GM04504 (cell line): ENCODE data around the gene SMAD3.
"Not testable (repeated sequence)": the region's sequence is repeated elsewhere in the genome, so short reads cannot be mapped to it uniquely, and the experiment has no call there.

Experiments used
- DNase-seq: peaks from one replicate; pipeline ENCODE4 v3.0.0-alpha.2; 2012; ENCODE audit warnings: low read depth

Gene SMAD3

DNA sequence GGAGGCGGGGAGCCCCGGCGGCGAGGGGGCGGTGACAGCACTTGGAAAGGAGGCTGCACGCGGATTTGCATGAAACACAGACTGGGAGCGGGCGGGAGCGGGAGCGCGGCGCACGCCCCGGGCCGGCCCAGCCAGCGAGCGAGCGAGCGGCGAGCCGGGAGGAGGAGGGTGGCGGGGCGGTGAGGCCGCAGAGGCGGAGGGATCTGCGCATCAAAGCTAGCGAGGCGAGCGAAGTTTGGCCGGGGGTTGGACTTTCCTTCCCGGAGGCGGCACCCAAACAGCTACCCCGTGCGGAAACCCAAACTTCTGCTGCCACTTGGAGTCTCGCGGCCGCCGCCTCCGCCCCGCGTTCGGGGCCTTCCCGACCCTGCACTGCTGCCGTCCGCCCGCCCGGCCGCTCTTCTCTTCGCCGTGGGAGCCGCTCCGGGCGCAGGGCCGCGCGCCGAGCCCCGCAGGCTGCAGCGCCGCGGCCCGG is at the start of gene SMAD3:
Gene SMAD3 (plus strand): TSS at position 72 of the 475 bp plus-strand sequence. CDS start 553 bp downstream, outside the sequence.
- peak; percentile 90 for DNase-seq

- DNase-seq = no peak
These were observed 48.1 kb upstream of the SMAD3 start for GRCh38 chr15:67017311-67017710.

GRCh38 chr15:67018026-67018425 is 47.4 kb upstream of the SMAD3 start:
- DNase-seq = no peak

GRCh38 chr15:67018441-67018840 is 47.0 kb upstream of the SMAD3 start:
- DNase-seq = no peak

- no peak for DNase-seq
These were observed 46.3 kb upstream of the SMAD3 start for GRCh38 chr15:67019069-67019468.

GRCh38 chr15:67019884-67020520 is 45.4 kb upstream of the SMAD3 start:
- DNase-seq = no peak

GRCh38 chr15:67020668-67021067 is 44.7 kb upstream of the SMAD3 start:
- DNase-seq = not testable (repeated sequence)

GRCh38 chr15:67021455-67021854 is 43.9 kb upstream of the SMAD3 start:
- DNase-seq = no peak

DNA sequence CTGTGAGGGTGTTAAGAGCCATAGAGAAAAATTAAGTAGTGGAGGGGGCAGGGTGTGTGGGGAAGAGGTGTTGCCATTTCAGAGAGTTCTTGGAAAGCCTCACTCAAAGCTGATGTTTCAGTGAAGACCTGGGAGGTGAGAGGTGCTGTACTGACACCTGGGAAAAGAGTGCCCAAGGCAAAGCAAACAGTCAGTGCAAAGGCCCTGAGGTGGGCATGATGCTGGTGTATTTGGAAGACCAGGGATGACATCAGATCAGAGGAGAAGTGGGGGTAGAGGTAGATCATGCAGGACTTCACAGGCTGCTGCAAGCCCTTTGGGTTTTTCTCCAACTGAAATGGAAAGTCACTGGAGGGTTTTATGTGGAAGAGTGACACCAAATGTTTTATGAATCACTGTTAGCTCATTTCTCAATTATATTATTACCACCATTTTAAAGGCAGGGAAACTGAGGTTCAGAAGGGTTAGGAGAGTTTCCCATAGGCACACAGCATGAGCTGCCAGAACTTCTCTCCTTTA is 42.8 kb upstream of the SMAD3 start:
- DNase-seq = no peak

GRCh38 chr15:67023517-67024313 is 41.7 kb upstream of the SMAD3 start:
- DNase-seq = no peak

GRCh38 chr15:67024314-67024997 is 40.9 kb upstream of the SMAD3 start:
- DNase-seq = peak; percentile 92

- DNase-seq = no peak
These were observed 40.4 kb upstream of the SMAD3 start for GRCh38 chr15:67024998-67025368.

DNA sequence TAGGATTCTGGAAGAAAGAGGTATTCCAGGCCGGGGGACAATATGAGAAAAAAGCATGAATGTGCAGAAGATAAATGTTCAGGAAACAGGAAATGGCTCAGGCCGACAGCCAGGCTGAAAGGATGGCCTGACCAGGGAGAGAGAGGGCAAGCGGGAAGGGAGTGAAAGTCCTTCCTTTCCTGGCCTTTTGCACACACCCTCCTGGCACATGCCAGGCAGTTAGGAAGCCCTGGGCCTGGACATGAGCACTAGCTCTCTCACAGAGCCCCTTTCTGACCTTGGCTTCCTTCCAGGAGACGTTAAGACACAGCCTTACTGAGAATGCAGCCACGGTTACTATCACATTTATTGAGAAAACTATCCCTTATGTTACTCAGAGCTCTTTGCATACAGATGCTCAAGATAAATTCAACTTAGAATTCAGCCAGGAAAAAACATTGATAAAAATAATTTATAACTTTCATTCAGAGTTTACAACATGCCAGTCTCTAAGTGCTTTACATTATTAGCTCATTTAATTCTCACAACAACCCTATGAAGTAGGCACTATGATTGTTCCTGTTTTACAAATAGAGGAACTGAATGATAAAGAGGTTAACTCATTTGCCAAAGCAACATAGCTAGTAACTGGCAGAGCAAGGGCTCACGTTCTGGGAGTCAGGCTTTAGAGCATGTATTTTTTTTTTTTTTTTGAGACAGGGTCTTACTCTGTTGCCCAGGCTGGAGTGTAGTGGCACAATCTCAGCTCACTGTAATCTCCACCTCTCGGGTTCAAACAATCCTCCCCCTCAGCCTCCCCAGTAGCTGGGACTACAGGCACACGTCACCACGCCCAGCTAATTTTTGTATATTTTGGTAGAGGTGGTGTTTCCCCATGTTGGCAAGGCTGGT is 39.4 kb upstream of the SMAD3 start:
- DNase-seq = peak; percentile 28

GRCh38 chr15:67026610-67026967 is 38.8 kb upstream of the SMAD3 start:
- DNase-seq = no peak

- not testable (repeated sequence) for DNase-seq
These were observed 37.0 kb upstream of the SMAD3 start for GRCh38 chr15:67028440-67028839.

DNA sequence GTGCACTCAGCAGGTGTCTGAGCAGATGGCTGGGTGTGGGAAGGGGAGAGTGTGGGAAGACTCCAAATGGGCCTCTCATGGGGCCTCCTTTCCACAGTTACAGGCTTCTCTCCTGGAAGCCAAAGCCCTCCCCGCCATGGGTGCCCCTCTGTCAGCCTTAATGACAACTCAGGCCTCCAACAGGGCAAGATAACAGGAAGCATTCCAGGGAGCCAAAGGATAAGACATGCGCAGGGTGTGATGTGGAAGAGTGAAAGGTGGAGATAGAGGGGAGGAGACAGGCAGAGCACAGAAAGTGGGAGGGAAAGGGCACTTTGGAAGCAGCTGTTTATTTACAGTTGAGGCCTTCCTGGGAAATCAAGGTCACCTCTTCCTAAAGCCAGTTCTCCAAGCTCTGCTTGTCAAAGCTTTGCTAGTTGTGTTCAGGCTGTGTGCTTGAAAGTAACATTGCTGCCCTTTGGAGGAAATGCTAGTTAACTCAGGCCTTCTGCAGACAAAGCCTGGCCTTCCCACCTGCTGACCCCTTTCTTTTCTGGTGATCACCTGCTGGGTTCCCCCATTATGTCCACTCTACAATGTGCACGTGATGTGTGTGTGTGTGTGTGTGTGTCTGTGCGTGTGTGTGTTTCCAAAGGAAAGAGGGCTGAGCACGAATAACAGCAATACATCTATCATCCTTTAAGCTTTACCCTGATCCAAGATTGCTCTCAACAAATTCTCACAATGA is 35.2 kb upstream of the SMAD3 start:
- no peak for DNase-seq

DNA sequence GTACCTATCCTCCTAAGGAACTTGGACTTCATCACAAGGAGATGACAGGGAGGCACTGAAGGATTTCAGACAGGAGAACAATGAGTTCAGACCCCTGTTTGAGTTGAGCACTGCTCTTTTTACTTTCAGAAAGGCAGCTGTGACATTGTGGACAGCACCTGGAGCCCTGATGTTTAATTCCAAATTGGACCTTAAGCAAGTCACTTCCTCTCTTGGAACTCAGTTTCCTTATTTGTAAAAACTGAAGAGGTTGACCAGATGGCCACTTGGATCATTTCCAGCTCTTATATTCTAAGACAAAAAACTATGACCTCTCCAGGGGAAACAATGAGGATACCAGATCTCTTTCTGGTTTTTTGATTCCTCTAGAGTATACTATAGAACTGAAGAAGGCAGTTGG is 34.1 kb upstream of the SMAD3 start:
- DNase-seq = no peak

DNA sequence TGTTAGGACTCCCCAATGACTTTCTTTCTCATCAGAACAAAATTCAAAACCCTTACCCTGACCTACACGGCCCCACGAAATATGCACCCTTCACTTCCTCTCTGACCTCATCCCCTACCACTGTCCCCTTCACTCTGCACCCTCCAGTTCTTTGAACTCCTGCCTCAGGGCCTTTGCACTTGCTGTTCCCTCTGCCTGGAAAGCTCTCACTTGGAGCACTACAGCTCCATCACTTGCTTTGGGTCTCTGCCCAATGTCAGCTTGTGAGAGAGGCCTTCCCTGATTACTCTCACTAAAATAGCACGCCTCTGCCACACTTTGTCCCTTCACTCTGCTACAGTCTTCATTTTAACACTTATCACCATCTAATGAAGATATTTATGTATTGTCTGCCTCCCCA is 32.8 kb upstream of the SMAD3 start:
- no peak for DNase-seq

GRCh38 chr15:67033012-67033411 is 32.4 kb upstream of the SMAD3 start:
- DNase-seq = no peak

DNA sequence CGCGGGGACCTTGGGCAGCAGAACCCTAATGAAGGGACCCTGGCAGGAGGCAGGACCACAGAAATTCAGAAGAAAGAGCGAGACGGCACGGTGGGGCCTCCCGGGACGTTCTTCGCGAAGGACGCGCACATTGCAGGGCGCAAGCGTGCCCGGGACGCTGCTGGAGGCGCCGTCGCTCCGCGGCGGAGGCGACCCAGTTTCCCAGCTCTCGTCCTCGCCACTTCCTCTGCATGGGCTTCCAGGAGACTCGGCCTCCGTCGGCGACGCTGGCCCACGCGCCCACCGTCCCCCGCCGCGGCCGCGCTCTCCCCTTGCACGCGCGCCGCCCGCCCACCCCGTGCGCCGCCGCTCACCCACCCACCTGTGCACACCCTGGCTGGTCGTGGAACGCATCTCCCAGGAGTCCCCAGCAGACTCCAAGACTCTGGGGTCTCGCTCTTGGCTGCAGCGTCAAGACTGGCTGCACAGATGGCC is 31.8 kb upstream of the SMAD3 start:
- DNase-seq = no peak

DNA sequence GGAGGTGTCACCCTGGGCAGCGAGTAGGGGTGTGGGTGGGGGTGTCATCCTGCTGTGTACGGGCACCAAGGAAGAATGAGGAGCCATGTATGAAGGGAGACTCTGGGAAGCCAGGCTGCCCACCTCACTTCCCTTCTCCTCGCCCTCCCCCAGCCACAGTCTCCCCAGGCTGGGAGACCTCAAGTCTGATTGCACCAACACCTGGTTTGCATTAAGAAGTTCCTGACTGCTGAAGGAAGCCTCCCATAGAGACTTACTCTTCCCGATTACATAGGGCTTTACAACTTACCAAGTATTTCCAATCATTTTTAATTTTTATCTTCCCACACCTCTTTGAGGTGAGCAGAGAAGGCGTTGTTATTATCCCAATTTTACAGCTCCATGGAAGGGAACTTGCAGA is 29.5 kb upstream of the SMAD3 start:
- DNase-seq = peak; percentile 42
